ENCODE measurements around the gene CRACR2A.

CRACR2A gene

GRCh38 chr12:3715999-3716398, 36.9 kb downstream of the CRACR2A start:
- Histone ChIP-seq H3K4me1 (ENCODE audit: control insufficient read depth, insufficient read depth, low read length) (no peaks in the 10 kb centered on the region), H3K9ac (ENCODE audit: low read length) (no peak overlapping the region), H3K4me3 (ENCODE audit: low read length) (no peak overlapping the region), H3K27me3 (ENCODE audit: control insufficient read depth, insufficient read depth, low read length) (no peaks in the 10 kb centered on the region), H3K36me3 (ENCODE audit: control insufficient read depth, insufficient read depth, low read length) (no peaks in the 10 kb centered on the region), H3K9me3 (ENCODE audit: control insufficient read depth, low read length) (no peaks in the 10 kb centered on the region)

- Histone ChIP-seq H3K36me3 (ENCODE audit: control insufficient read depth, insufficient read depth, low read length) (no peaks in the 10 kb centered on the region), H3K9me3 (ENCODE audit: control insufficient read depth, low read length) (no peaks in the 10 kb centered on the region), H3K9ac (ENCODE audit: low read length) (no peak overlapping the region)
Measured at GRCh38 chr12:3713947-3714346, 39.0 kb downstream of the CRACR2A start.

GRCh38 chr12:3713483-3713882, 39.4 kb downstream of the CRACR2A start:
- no peaks in the 10 kb centered on the region for H3K36me3 ChIP-seq (ENCODE audit: control insufficient read depth, insufficient read depth, low read length)
- H3K4me3 ChIP-seq (ENCODE audit: low read length): no peak overlapping the region
- H3K4me1 ChIP-seq (ENCODE audit: control insufficient read depth, insufficient read depth, low read length): no peaks in the 10 kb centered on the region
- no peak overlapping the region for H3K9ac ChIP-seq (ENCODE audit: low read length)
- no peaks in the 10 kb centered on the region for H3K27me3 ChIP-seq (ENCODE audit: control insufficient read depth, insufficient read depth, low read length)
- no peaks in the 10 kb centered on the region for H3K9me3 ChIP-seq (ENCODE audit: control insufficient read depth, low read length)

More at GRCh38 chr12:3713947-3714346, 39.0 kb downstream of the CRACR2A start:
- Histone ChIP-seq H3K27me3 (ENCODE audit: control insufficient read depth, insufficient read depth, low read length) (no peaks in the 10 kb centered on the region), H3K4me3 (ENCODE audit: low read length) (no peak overlapping the region), H3K4me1 (ENCODE audit: control insufficient read depth, insufficient read depth, low read length) (no peaks in the 10 kb centered on the region)

GRCh38 chr12:3712209-3712992, 40.5 kb downstream of the CRACR2A start:
- Histone ChIP-seq H3K9ac (ENCODE audit: low read length) (no peak overlapping the region), H3K4me3 (ENCODE audit: low read length) (no peak overlapping the region), H3K4me1 (ENCODE audit: control insufficient read depth, insufficient read depth, low read length) (no peaks in the 10 kb centered on the region), H3K36me3 (ENCODE audit: control insufficient read depth, insufficient read depth, low read length) (no peaks in the 10 kb centered on the region), H3K27me3 (ENCODE audit: control insufficient read depth, insufficient read depth, low read length) (no peaks in the 10 kb centered on the region), H3K9me3 (ENCODE audit: control insufficient read depth, low read length) (no peaks in the 10 kb centered on the region)

- no peaks in the 10 kb centered on the region for H3K36me3 ChIP-seq (ENCODE audit: control insufficient read depth, insufficient read depth, low read length)
- H3K9me3 ChIP-seq (ENCODE audit: control insufficient read depth, low read length): no peaks in the 10 kb centered on the region
- H3K27me3 ChIP-seq (ENCODE audit: control insufficient read depth, insufficient read depth, low read length): no peaks in the 10 kb centered on the region
- H3K4me1 ChIP-seq (ENCODE audit: control insufficient read depth, insufficient read depth, low read length): no peaks in the 10 kb centered on the region
- no peak overlapping the region for H3K9ac ChIP-seq (ENCODE audit: low read length)
- no peak overlapping the region for H3K4me3 ChIP-seq (ENCODE audit: low read length)
Measured at GRCh38 chr12:3705354-3705675, 47.6 kb downstream of the CRACR2A start.

- Histone ChIP-seq H3K27me3 (ENCODE audit: control insufficient read depth, insufficient read depth, low read length) (no peaks in the 10 kb centered on the region), H3K9ac (ENCODE audit: low read length) (no peak overlapping the region), H3K9me3 (ENCODE audit: control insufficient read depth, low read length) (no peaks in the 10 kb centered on the region), H3K4me3 (ENCODE audit: low read length) (no peak overlapping the region), H3K36me3 (ENCODE audit: control insufficient read depth, insufficient read depth, low read length) (no peaks in the 10 kb centered on the region), H3K4me1 (ENCODE audit: control insufficient read depth, insufficient read depth, low read length) (no peaks in the 10 kb centered on the region)
Measured at GRCh38 chr12:3704512-3705353, 48.2 kb downstream of the CRACR2A start.

GRCh38 chr12:3700861-3701260, 52.0 kb downstream of the CRACR2A start:
- H3K9me3 ChIP-seq (ENCODE audit: control insufficient read depth, low read length): no peaks in the 10 kb centered on the region
- H3K9ac ChIP-seq (ENCODE audit: low read length): no peak overlapping the region
- H3K36me3 ChIP-seq (ENCODE audit: control insufficient read depth, insufficient read depth, low read length): peaks cover 4% of the 10 kb centered on the region
- no peak overlapping the region for H3K4me3 ChIP-seq (ENCODE audit: low read length)
- no peaks in the 10 kb centered on the region for H3K4me1 ChIP-seq (ENCODE audit: control insufficient read depth, insufficient read depth, low read length)
- H3K27me3 ChIP-seq (ENCODE audit: control insufficient read depth, insufficient read depth, low read length): no peaks in the 10 kb centered on the region

GRCh38 chr12:3698218-3698974, 54.5 kb downstream of the CRACR2A start:
- no peaks in the 10 kb centered on the region for H3K4me1 ChIP-seq (ENCODE audit: control insufficient read depth, insufficient read depth, low read length)
- no peak overlapping the region for H3K9ac ChIP-seq (ENCODE audit: low read length)
- no peaks in the 10 kb centered on the region for H3K9me3 ChIP-seq (ENCODE audit: control insufficient read depth, low read length)
- H3K36me3 ChIP-seq (ENCODE audit: control insufficient read depth, insufficient read depth, low read length): peaks cover 4% of the 10 kb centered on the region
- no peaks in the 10 kb centered on the region for H3K27me3 ChIP-seq (ENCODE audit: control insufficient read depth, insufficient read depth, low read length)
- no peak overlapping the region for H3K4me3 ChIP-seq (ENCODE audit: low read length)

- H3K4me3 ChIP-seq (ENCODE audit: low read length): no peak overlapping the region
Measured at GRCh38 chr12:3697311-3697870, 55.5 kb downstream of the CRACR2A start.

GRCh38 chr12:3694673-3695072, 58.2 kb downstream of the CRACR2A start:
- Histone ChIP-seq H3K9ac (ENCODE audit: low read length) (no peak overlapping the region), H3K27me3 (ENCODE audit: control insufficient read depth, insufficient read depth, low read length) (no peaks in the 10 kb centered on the region), H3K4me3 (ENCODE audit: low read length) (no peak overlapping the region), H3K4me1 (ENCODE audit: control insufficient read depth, insufficient read depth, low read length) (no peaks in the 10 kb centered on the region), H3K36me3 (ENCODE audit: control insufficient read depth, insufficient read depth, low read length) (peaks cover 4% of the 10 kb centered on the region), H3K9me3 (ENCODE audit: control insufficient read depth, low read length) (no peaks in the 10 kb centered on the region)

More at GRCh38 chr12:3697311-3697870, 55.5 kb downstream of the CRACR2A start:
- H3K9me3 ChIP-seq (ENCODE audit: control insufficient read depth, low read length): no peaks in the 10 kb centered on the region
- H3K27me3 ChIP-seq (ENCODE audit: control insufficient read depth, insufficient read depth, low read length): no peaks in the 10 kb centered on the region
- no peaks in the 10 kb centered on the region for H3K4me1 ChIP-seq (ENCODE audit: control insufficient read depth, insufficient read depth, low read length)
- peaks cover 4% of the 10 kb centered on the region for H3K36me3 ChIP-seq (ENCODE audit: control insufficient read depth, insufficient read depth, low read length)
- no peak overlapping the region for H3K9ac ChIP-seq (ENCODE audit: low read length)

GRCh38 chr12:3692616-3693365, 60.1 kb downstream of the CRACR2A start:
- Histone ChIP-seq H3K4me1 (ENCODE audit: control insufficient read depth, insufficient read depth, low read length) (no peaks in the 10 kb centered on the region), H3K36me3 (ENCODE audit: control insufficient read depth, insufficient read depth, low read length) (peaks cover 4% of the 10 kb centered on the region), H3K9me3 (ENCODE audit: control insufficient read depth, low read length) (no peaks in the 10 kb centered on the region), H3K4me3 (ENCODE audit: low read length) (no peak overlapping the region), H3K27me3 (ENCODE audit: control insufficient read depth, insufficient read depth, low read length) (no peaks in the 10 kb centered on the region), H3K9ac (ENCODE audit: low read length) (no peak overlapping the region)
